Neural progenitor cell (in vitro differentiated cells): ENCODE data around the gene PRODH2. TPM values are rescaled to one million over a fixed set of nuclear protein-coding genes. Genes with fewer than 3 reads are reported as not detected.
A peak's percentile ranks its signal among the peaks of the same experiment; 100 is the strongest.

Source experiments
- DNase-seq: peaks from one replicate; pipeline ENCODE4 v3.0.0-alpha.2; 2016; ENCODE audit warnings: low spot score
- H2AFZ ChIP-seq: fragments of 200-600 bp; sonication (generic); replicated peaks from 2 replicates; pipeline ENCODE4 v1.6.1; 2016; ENCODE audit warnings: antibody characterized with exemption
- H3F3A ChIP-seq: fragments of 200-600 bp; sonication (generic); 2 replicates; pipeline ENCODE4 v1.6.1; 2016; ENCODE audit warnings: antibody characterized with exemption, low read depth
- H3K27ac ChIP-seq: fragments of 200-600 bp; sonication (generic); 2 replicates; pipeline ENCODE4 v1.5.1; 2016; ENCODE audit warnings: mild to moderate bottlenecking
- H3K27me3 ChIP-seq: fragments of 200-600 bp; sonication (generic); 2 replicates; pipeline ENCODE4 v1.6.1; 2016; ENCODE audit warnings: mild to moderate bottlenecking, moderate library complexity
- H3K36me3 ChIP-seq: fragments of 200-600 bp; sonication (generic); 2 replicates; pipeline ENCODE4 v1.5.1; 2016
- H3K4me1 ChIP-seq: fragments of 200-600 bp; sonication (generic); 2 replicates; pipeline ENCODE4 v1.6.1; 2016; ENCODE audit warnings: mixed run types
- H3K4me2 ChIP-seq: fragments of 200-600 bp; sonication (generic); 2 replicates; pipeline ENCODE4 v1.6.1; 2016
- H3K4me3 ChIP-seq: fragments of 200-600 bp; sonication (generic); 2 replicates; pipeline ENCODE4 v1.5.1; 2016
- H3K79me2 ChIP-seq: fragments of 200-600 bp; sonication (generic); 2 replicates; pipeline ENCODE4 v1.6.1; 2016; ENCODE audit warnings: low read depth
- H3K9ac ChIP-seq: fragments of 200-600 bp; sonication (generic); 2 replicates; pipeline ENCODE4 v1.6.1; 2016
- H3K9me3 ChIP-seq: fragments of 200-600 bp; sonication (generic); 2 replicates; pipeline ENCODE4 v1.5.1; 2016; ENCODE audit warnings: low read depth
- H4K20me1 ChIP-seq: fragments of 200-600 bp; sonication (generic); 2 replicates; pipeline ENCODE4 v1.6.1; 2016; ENCODE audit warnings: low read depth
- H3K27ac Mint-ChIP-seq: 3 replicates; pipeline ENCODE4 v1.8.0; 2021; ENCODE audit warnings: mixed read lengths
- H3K27me3 Mint-ChIP-seq: 2 replicates; pipeline ENCODE4 v1.8.0; 2022; ENCODE audit warnings: low read depth, mild to moderate bottlenecking, inconsistent platforms, moderate library complexity, mixed read lengths; ENCODE audit not compliant: insufficient read depth
- H3K36me3 Mint-ChIP-seq: 3 replicates; pipeline ENCODE4 v1.8.0; 2021; ENCODE audit warnings: mixed read lengths
- H3K4me1 Mint-ChIP-seq: 3 replicates; pipeline ENCODE4 v1.8.0; 2021; ENCODE audit warnings: mixed read lengths
- H3K4me3 Mint-ChIP-seq: 3 replicates; pipeline ENCODE4 v1.8.0; 2021; ENCODE audit warnings: mild to moderate bottlenecking, moderate library complexity, mixed read lengths
- H3K9me3 Mint-ChIP-seq: 3 replicates; pipeline ENCODE4 v1.8.0; 2020; ENCODE audit warnings: mixed read lengths
- CTCF ChIP-seq: fragments of 200-600 bp; sonication (generic); IDR thresholded peaks from 2 replicates; pipeline ENCODE4 v1.5.1; 2017; ENCODE audit warnings: antibody characterized with exemption, mild to moderate bottlenecking
- EZH2 ChIP-seq: fragments of 200-600 bp; sonication (generic); IDR thresholded peaks from 2 replicates; pipeline ENCODE4 v1.6.1; 2017; ENCODE audit warnings: antibody characterized with exemption, mild to moderate bottlenecking, moderate library complexity
- EZH2phosphoT487 ChIP-seq: fragments of 200-600 bp; sonication (generic); IDR thresholded peaks from 2 replicates; pipeline ENCODE4 v1.6.1; 2017; ENCODE audit warnings: antibody characterized with exemption
- total RNA-seq: library from RNA; depleted of rRNA; stranded (reverse); fragments of >200 nt; gene quantifications from 2 replicates; pipeline ENCODE4 v1.2.3, GENCODE V29; 2015; ENCODE audit warnings: low replicate concordance

The PRODH2 gene
- total RNA-seq, 1 donor from 2014 or later, result not detected

DNA sequence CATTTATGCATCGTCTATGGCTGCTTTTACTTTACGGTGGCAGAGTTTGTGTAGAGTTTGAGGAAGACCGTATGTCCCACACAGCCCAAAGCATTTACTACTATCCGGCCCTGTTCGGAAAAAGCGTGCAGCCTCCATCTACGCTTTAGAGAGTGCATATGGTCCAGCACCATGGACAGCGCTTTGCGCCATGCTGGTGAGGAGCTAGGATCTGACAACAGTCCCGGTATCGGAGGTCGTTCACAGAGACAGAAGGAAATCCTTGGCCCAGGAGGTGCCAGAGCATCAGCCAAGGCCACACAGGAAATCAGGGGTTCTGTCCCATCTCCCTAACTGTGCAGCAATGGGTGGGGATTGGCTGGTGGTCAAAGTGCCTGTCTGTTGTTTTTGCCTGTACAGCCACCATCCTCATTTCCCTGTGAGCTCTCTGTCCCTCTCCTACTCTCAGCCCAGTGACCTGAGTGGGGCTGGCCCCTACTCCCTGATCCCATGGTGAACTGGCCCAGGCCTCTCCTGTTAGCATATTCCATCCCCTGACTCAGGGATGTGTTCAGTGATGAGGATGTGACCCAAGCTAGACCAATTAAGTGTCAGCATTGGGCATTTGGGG, 16.2 kb upstream of the PRODH2 start:
- Mint-ChIP-seq H3K27ac (no peak overlapping the region), H3K4me1 (no peaks in the 10 kb centered on the region), H3K36me3 (no peaks in the 10 kb centered on the region), H3K27me3 (peaks cover 22% of the 10 kb centered on the region), H3K4me3 (no peak overlapping the region), H3K9me3 (no peaks in the 10 kb centered on the region)
- no peak overlapping the region for H3K9ac ChIP-seq
- H3K9me3 ChIP-seq, result no peaks in the 10 kb centered on the region
- TF ChIP-seq EZH2 (no peak), CTCF (no peak), EZH2phosphoT487 (no peak)
- peak; percentile 95 for DNase-seq
- no peak overlapping the region for H3K4me2 ChIP-seq
- peaks cover 78% of the 10 kb centered on the region for H3K27me3 ChIP-seq
- H3K4me3 ChIP-seq, result no peak overlapping the region
- no peaks in the 10 kb centered on the region for H3K4me1 ChIP-seq
- no peak overlapping the region for H3K27ac ChIP-seq
- H3F3A ChIP-seq, result no peaks in the 10 kb centered on the region
- H3K36me3 ChIP-seq, result no peaks in the 10 kb centered on the region
- no peaks in the 10 kb centered on the region for H3K79me2 ChIP-seq
- H4K20me1 ChIP-seq, result peaks cover 9% of the 10 kb centered on the region
- no peak overlapping the region for H2AFZ ChIP-seq

DNA sequence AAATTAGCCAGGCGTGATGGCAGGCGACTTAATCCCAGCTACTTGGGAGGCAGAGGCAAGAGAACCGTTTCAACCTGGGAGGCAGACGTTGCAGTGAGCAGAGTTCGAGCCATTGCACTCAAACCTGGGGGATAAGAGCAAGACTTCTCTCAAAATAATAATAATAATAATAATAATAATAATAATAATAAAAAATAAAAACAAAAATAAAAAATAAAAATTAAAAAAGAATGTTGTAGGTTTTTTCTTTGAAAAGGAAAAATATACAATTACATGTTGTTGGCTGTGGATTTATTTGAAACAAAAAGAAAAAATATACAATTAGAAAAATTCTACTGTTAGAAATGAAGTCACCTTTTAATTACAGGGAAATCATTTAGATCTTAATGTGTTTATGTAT, 11.5 kb upstream of the PRODH2 start:
- peaks cover 20% of the 10 kb centered on the region for H3K27me3 Mint-ChIP-seq
- Histone ChIP-seq H3K36me3 (no peaks in the 10 kb centered on the region), H3K9ac (no peak overlapping the region), H3F3A (peaks cover 3% of the 10 kb centered on the region), H3K4me2 (no peak overlapping the region), H4K20me1 (peaks cover 8% of the 10 kb centered on the region), H3K4me3 (no peak overlapping the region), H2AFZ (no peak overlapping the region), H3K79me2 (no peaks in the 10 kb centered on the region), H3K27me3 (peaks cover 37% of the 10 kb centered on the region), H3K9me3 (no peaks in the 10 kb centered on the region), H3K4me1 (peaks cover 2% of the 10 kb centered on the region), H3K27ac (no peak overlapping the region)
- no peak for DNase-seq
- H3K4me1 Mint-ChIP-seq, result peaks cover 7% of the 10 kb centered on the region
- no peak overlapping the region for H3K4me3 Mint-ChIP-seq
- H3K36me3 Mint-ChIP-seq, result no peaks in the 10 kb centered on the region
- no peaks in the 10 kb centered on the region for H3K9me3 Mint-ChIP-seq
- no peak for TF ChIP-seq EZH2
- TF ChIP-seq EZH2phosphoT487, result no peak
- TF ChIP-seq CTCF, result no peak
- no peak overlapping the region for H3K27ac Mint-ChIP-seq

DNA sequence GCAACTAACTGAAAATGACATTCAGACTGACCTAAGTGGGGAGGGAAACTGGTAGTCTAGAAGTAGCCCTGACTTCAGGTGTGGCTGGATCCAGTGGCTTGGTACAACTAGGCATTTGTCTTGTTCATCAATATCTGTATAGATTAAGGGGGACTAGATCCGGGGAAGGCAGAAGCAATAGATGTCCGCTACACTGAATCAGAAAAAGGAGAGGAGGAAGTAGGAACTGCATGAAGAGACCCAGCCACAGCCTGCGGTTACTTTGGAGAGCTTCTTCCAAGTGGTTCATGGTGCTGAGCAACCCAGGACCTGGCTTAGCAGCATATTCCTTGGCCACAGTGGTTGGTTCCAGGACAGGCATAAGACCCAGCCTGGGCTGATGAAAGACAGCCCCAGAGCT, 9.9 kb upstream of the PRODH2 start:
- Histone ChIP-seq H2AFZ (no peak overlapping the region), H3K27me3 (peaks cover 23% of the 10 kb centered on the region), H3K4me2 (no peak overlapping the region), H3K4me3 (no peak overlapping the region), H3K36me3 (no peaks in the 10 kb centered on the region), H3K79me2 (no peaks in the 10 kb centered on the region), H3K4me1 (peaks cover 2% of the 10 kb centered on the region), H3K9me3 (no peaks in the 10 kb centered on the region), H3F3A (peaks cover 3% of the 10 kb centered on the region), H3K27ac (no peak overlapping the region), H3K9ac (no peak overlapping the region), H4K20me1 (no peaks in the 10 kb centered on the region)
- no peak overlapping the region for H3K4me3 Mint-ChIP-seq
- no peaks in the 10 kb centered on the region for H3K9me3 Mint-ChIP-seq
- DNase-seq, result no peak
- TF ChIP-seq EZH2phosphoT487, result no peak
- no peak for TF ChIP-seq EZH2
- no peak for TF ChIP-seq CTCF
- H3K4me1 Mint-ChIP-seq, result peaks cover 7% of the 10 kb centered on the region
- H3K27me3 Mint-ChIP-seq, result peaks cover 15% of the 10 kb centered on the region
- H3K27ac Mint-ChIP-seq, result no peak overlapping the region
- no peaks in the 10 kb centered on the region for H3K36me3 Mint-ChIP-seq
